ENCODE measurements around the gene CEP83. TPM values are rescaled to one million over a fixed set of nuclear protein-coding genes. Genes with fewer than 3 reads are reported as not detected.
A peak's percentile ranks its signal among the peaks of the same experiment; 100 is the strongest.

Gene CEP83
- total RNA-seq, 1 donor: 14.2 TPM

- H3K4me3 ChIP-seq (ENCODE audit: low read depth, low read length): no peak overlapping the region
- no peak for DNase-seq (ENCODE audit: low read depth)
- TF ChIP-seq, protein P1, sequence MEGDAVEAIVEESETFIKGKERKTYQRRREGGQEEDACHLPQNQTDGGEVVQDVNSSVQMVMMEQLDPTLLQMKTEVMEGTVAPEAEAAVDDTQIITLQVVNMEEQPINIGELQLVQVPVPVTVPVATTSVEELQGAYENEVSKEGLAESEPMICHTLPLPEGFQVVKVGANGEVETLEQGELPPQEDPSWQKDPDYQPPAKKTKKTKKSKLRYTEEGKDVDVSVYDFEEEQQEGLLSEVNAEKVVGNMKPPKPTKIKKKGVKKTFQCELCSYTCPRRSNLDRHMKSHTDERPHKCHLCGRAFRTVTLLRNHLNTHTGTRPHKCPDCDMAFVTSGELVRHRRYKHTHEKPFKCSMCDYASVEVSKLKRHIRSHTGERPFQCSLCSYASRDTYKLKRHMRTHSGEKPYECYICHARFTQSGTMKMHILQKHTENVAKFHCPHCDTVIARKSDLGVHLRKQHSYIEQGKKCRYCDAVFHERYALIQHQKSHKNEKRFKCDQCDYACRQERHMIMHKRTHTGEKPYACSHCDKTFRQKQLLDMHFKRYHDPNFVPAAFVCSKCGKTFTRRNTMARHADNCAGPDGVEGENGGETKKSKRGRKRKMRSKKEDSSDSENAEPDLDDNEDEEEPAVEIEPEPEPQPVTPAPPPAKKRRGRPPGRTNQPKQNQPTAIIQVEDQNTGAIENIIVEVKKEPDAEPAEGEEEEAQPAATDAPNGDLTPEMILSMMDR (IDR thresholded peaks at IDR 0.05; ENCODE audit: insufficient read depth, low read depth, low read length): no peak
Observed at GRCh38 chr12:94426049-94426448, 33.6 kb downstream of the CEP83 start.

GRCh38 chr12:94424830-94425229 is 34.8 kb downstream of the CEP83 start:
- DNase-seq (ENCODE audit: low read depth): peak; percentile 36
- peak overlapping the region; percentile 45 for H3K4me3 ChIP-seq (ENCODE audit: low read depth, low read length)

- H3K4me3 ChIP-seq (ENCODE audit: low read depth, low read length): no peak overlapping the region
- DNase-seq (ENCODE audit: low read depth): no peak
- TF ChIP-seq, protein P1 (IDR thresholded peaks at IDR 0.05; ENCODE audit: insufficient read depth, low read depth, low read length): no peak
Observed at GRCh38 chr12:94421868-94422740, 37.6 kb downstream of the CEP83 start.

GRCh38 chr12:94418517-94418916 is 41.1 kb downstream of the CEP83 start:
- TF ChIP-seq, protein P1 (IDR thresholded peaks at IDR 0.05; ENCODE audit: insufficient read depth, low read depth, low read length): no peak
- no peak overlapping the region for H3K4me3 ChIP-seq (ENCODE audit: low read depth, low read length)
- DNase-seq (ENCODE audit: low read depth): peak; percentile 61

DNA sequence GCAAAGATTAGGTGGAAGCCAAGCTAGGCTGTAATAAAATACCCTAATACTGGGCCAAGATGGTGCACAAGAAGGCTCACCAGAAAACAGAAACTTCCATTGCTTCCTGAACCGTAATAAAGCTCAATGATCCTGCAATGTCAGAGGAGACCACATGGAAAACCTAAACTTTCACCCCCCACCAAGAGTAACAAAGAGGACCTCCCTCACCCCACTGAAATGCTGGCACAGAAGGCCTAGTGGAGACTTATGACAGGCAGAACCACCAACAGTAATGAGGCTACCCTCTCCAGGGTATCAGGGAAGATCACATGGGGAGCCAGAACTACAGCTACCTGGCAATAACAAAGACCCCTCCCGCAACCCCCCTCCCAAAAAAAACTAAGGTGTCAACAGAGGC is 43.1 kb downstream of the CEP83 start:
- TF ChIP-seq, protein P1 (IDR thresholded peaks at IDR 0.05; ENCODE audit: insufficient read depth, low read depth, low read length): no peak
- no peak for DNase-seq (ENCODE audit: low read depth)

DNA sequence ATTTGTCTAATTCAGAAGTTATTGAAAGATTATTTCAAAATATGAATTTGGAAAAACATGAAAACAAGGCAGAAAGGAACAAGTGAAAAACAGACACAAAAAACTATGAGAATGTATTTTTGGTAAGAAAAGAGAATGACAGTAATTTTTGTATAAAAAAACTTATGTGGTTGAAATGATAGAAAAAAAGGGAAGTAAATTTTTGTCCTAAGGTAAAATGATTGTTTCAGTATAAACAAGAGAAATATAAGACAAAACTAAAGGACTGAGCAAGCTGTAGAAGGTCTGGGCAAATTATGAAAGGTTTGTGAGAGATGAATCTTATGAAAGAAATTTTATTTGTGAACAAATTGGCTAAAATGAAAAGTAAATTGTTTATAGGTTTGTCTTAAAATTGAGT is 44.6 kb downstream of the CEP83 start:
- DNase-seq (ENCODE audit: low read depth): no peak
- no peak overlapping the region for H3K4me3 ChIP-seq (ENCODE audit: low read depth, low read length)
- TF ChIP-seq, protein P1 (IDR thresholded peaks at IDR 0.05; ENCODE audit: insufficient read depth, low read depth, low read length): no peak

More for the DNA sequence above, 43.1 kb downstream of the CEP83 start:
- H3K4me3 ChIP-seq (ENCODE audit: low read depth, low read length): no peak overlapping the region

DNA sequence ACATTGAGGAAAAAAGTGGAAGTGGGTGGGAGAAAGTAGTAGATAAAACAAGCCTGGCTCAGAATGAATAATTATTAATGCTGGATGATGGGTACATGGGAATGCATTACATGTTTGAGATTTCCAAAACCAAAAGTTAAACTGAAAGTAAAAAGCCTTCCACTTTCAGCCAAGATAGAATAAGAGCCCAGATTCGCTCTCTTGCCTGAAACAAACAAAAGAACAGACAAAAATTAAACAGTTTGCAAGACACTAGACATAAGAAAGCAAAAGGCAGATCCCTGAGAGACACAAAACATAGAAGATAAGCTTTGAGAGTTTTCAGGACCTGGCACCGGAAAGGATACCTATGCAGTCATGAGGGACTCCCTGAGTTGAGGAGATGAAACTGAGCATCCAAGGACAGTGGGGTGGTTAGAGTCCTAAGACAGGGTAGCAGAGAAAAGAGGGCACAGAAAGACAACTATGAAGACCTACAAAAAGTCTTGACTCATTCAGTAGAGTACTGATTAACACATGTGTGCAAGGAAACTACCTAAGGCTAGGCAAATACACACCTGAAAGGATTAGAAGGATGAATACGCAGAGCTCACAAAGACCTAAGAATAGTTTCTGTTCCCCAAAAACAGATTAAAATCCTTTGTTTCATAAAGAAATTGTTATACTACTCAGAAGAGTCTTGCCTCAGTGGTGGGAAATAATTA is 54.1 kb downstream of the CEP83 start:
- peak overlapping the region; percentile 46 for H3K4me3 ChIP-seq (ENCODE audit: low read depth, low read length)
- TF ChIP-seq, protein P1 (IDR thresholded peaks at IDR 0.05; ENCODE audit: insufficient read depth, low read depth, low read length): no peak
- DNase-seq (ENCODE audit: low read depth): no peak
